NT2/D1 (cell line): Measurements from ENCODE around the gene GOLGA6L1.
"Not testable (repeated sequence)": the region's sequence is repeated elsewhere in the genome, so short reads cannot be mapped to it uniquely, and the experiment has no call there.

Source experiments
- SUZ12 ChIP-seq: IDR thresholded peaks from 2 replicates; pipeline ENCODE4 v1.6.1; 2011; ENCODE audit not compliant: insufficient read length, insufficient read depth; ENCODE audit errors: extremely low read depth
- YY1 ChIP-seq: IDR thresholded peaks from 2 replicates; pipeline ENCODE4 v1.6.1; 2011; ENCODE audit not compliant: insufficient read length, insufficient read depth

GRCh38 chr15:23136722-23137121, at the start of gene GOLGA6L1:
- not testable (repeated sequence) for TF ChIP-seq YY1, SUZ12
